ENCODE measurements around the gene RSL24D1. TPM values are rescaled to one million over a fixed set of nuclear protein-coding genes. Genes with fewer than 3 reads are reported as not detected.

The RSL24D1 gene
- total RNA-seq, 1 experiment from 2014 or later = 149 TPM

DNA sequence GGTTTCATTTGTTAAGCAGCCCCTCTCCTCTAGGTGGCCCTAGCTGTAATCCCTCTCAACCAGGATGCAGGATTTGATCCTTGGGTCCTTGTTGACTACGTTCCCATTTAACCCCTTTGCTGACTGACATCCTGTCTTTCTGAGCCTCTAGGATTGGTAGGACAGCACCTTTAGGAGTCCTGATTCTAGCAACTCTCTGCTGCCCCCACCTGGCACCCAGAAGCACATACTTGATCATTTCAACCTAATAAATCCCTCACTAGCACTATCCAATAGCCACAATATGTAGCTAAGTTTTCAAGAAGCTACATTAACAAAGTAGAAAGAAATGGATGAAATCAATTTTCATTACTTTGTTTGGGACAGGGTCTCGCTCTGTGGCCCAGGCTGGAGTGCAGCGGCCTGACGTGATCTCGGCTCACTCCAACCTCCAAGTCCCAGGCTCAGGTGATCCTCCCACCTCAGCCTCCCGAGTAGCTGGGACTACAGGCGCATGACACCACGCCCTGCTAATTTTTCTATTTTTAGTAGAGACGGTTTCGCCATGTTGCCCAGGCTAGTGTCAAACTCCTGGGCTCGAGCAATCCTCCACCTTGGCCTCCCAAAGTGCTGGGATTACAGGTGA lies 28.3 kb downstream of the RSL24D1 start:
- Histone ChIP-seq H3K4me3 (replicated peaks in 1 of 2; ENCODE audit: low read depth in 1 of 2, low read length in 2 of 2) (no peak overlapping the region), H2AFZ (ENCODE audit: low read depth, low read length, poor library complexity, severe bottlenecking) (no peak overlapping the region), H3K27me3 (ENCODE audit: insufficient read depth, low read length) (no peaks in the 10 kb centered on the region), H3K27ac (ENCODE audit: low read depth, low read length) (no peak overlapping the region), H3K4me2 (ENCODE audit: low read length) (no peak overlapping the region), H3K79me2 (ENCODE audit: insufficient read depth, low read length) (no peaks in the 10 kb centered on the region), H3K9ac (ENCODE audit: low read length) (no peak overlapping the region), H3K9me2 (ENCODE audit: insufficient read depth) (no peaks in the 10 kb centered on the region), H4K20me1 (ENCODE audit: insufficient read depth) (no peaks in the 10 kb centered on the region), H3K4me1 (ENCODE audit: control insufficient read depth in 1 of 2, insufficient read depth in 2 of 2, low read length in 2 of 2) (no peaks in the 10 kb centered on the region), H3K36me3 (ENCODE audit: control insufficient read depth in 1 of 2, insufficient read depth in 2 of 2, low read length in 2 of 2) (no peaks in the 10 kb centered on the region), H3K9me3 (ENCODE audit: control insufficient read depth in 1 of 2, insufficient read depth in 1 of 2, low read depth in 1 of 2, low read length in 2 of 2) (no peaks in the 10 kb centered on the region)
- intact Hi-C loops (cut with micrococcal nuclease) = loop anchor here (5.0 kb wide), 2 partner anchors 1206 to 1356 kb away; no protein-coding TSS in a partner anchor
- CTCF ChIA-PET = interaction anchor here (0.6 to 1.9 kb wide), 12 partner anchors 8 to 1357 kb away, joined by 3 to 16 read pairs (median 4); partner anchors contain the start of gene RSL24D1
- POLR2A ChIA-PET = no interaction called here
- RAD21 ChIA-PET (ENCODE audit: low non-redundant PET in 1 of 2, low total read pairs in 2 of 2, uncharacterized antibody in 2 of 2, unreplicated experiment in 2 of 2) = no interaction called here
- TF ChIP-seq, protein P1, sequence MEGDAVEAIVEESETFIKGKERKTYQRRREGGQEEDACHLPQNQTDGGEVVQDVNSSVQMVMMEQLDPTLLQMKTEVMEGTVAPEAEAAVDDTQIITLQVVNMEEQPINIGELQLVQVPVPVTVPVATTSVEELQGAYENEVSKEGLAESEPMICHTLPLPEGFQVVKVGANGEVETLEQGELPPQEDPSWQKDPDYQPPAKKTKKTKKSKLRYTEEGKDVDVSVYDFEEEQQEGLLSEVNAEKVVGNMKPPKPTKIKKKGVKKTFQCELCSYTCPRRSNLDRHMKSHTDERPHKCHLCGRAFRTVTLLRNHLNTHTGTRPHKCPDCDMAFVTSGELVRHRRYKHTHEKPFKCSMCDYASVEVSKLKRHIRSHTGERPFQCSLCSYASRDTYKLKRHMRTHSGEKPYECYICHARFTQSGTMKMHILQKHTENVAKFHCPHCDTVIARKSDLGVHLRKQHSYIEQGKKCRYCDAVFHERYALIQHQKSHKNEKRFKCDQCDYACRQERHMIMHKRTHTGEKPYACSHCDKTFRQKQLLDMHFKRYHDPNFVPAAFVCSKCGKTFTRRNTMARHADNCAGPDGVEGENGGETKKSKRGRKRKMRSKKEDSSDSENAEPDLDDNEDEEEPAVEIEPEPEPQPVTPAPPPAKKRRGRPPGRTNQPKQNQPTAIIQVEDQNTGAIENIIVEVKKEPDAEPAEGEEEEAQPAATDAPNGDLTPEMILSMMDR (IDR thresholded peaks at IDR 0.05 in 2 of 3, conservative IDR thresholded peaks at IDR 0.05 in 1 of 3; ENCODE audit: borderline replicate concordance in 1 of 3, insufficient read depth in 1 of 3, low read depth in 2 of 3, low read length in 2 of 3) = peak; percentile 37 to 90 (median 85); a peak in 5 of 6 replicates
- TF ChIP-seq FOSL1 (IDR thresholded peaks at IDR 0.05; ENCODE audit: low read depth) = no peak
- no peak for TF ChIP-seq SP1 (IDR thresholded peaks at IDR 0.05; ENCODE audit: low read depth)
- TF ChIP-seq EZH2 (IDR thresholded peaks at IDR 0.05) = no peak
- TF ChIP-seq RAD21 (IDR thresholded peaks at IDR 0.05; ENCODE audit: low read depth) = peak; percentile 56
- TF ChIP-seq YY1 (IDR thresholded peaks at IDR 0.05; ENCODE audit: extremely low read depth, insufficient replicate concordance, low read depth, low read length) = no peak
- TF ChIP-seq, protein P2, sequence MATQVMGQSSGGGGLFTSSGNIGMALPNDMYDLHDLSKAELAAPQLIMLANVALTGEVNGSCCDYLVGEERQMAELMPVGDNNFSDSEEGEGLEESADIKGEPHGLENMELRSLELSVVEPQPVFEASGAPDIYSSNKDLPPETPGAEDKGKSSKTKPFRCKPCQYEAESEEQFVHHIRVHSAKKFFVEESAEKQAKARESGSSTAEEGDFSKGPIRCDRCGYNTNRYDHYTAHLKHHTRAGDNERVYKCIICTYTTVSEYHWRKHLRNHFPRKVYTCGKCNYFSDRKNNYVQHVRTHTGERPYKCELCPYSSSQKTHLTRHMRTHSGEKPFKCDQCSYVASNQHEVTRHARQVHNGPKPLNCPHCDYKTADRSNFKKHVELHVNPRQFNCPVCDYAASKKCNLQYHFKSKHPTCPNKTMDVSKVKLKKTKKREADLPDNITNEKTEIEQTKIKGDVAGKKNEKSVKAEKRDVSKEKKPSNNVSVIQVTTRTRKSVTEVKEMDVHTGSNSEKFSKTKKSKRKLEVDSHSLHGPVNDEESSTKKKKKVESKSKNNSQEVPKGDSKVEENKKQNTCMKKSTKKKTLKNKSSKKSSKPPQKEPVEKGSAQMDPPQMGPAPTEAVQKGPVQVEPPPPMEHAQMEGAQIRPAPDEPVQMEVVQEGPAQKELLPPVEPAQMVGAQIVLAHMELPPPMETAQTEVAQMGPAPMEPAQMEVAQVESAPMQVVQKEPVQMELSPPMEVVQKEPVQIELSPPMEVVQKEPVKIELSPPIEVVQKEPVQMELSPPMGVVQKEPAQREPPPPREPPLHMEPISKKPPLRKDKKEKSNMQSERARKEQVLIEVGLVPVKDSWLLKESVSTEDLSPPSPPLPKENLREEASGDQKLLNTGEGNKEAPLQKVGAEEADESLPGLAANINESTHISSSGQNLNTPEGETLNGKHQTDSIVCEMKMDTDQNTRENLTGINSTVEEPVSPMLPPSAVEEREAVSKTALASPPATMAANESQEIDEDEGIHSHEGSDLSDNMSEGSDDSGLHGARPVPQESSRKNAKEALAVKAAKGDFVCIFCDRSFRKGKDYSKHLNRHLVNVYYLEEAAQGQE (IDR thresholded peaks at IDR 0.05; ENCODE audit: low read depth) = no peak
- no peak for TF ChIP-seq ELF1 (IDR thresholded peaks at IDR 0.05; ENCODE audit: borderline replicate concordance, low read depth)
- TF ChIP-seq, protein P3, sequence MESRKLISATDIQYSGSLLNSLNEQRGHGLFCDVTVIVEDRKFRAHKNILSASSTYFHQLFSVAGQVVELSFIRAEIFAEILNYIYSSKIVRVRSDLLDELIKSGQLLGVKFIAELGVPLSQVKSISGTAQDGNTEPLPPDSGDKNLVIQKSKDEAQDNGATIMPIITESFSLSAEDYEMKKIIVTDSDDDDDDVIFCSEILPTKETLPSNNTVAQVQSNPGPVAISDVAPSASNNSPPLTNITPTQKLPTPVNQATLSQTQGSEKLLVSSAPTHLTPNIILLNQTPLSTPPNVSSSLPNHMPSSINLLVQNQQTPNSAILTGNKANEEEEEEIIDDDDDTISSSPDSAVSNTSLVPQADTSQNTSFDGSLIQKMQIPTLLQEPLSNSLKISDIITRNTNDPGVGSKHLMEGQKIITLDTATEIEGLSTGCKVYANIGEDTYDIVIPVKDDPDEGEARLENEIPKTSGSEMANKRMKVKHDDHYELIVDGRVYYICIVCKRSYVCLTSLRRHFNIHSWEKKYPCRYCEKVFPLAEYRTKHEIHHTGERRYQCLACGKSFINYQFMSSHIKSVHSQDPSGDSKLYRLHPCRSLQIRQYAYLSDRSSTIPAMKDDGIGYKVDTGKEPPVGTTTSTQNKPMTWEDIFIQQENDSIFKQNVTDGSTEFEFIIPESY (IDR thresholded peaks at IDR 0.05; ENCODE audit: extremely low read depth, insufficient replicate concordance, low read length) = no peak
- BruUV-seq (replicated peaks) = no TSS peak
- peak; percentile 97 for ATAC-seq
- DNase-seq (ENCODE audit: low read depth, low spot score) = peak; percentile 81
